HG03520 (cell line): ENCODE data around the gene RXRA.

Experiments used
- ATAC-seq: cut with Tn5 transposase; IDR thresholded peaks from one replicate; pipeline ENCODE4 v1.9.1; 2021; ENCODE audit warnings: mild to moderate bottlenecking, moderate library complexity; ENCODE audit not compliant: unreplicated experiment

The RXRA gene

GRCh38 chr9:134427153-134427782 lies 101.0 kb downstream of the RXRA start:
- ATAC-seq: no peak

DNA sequence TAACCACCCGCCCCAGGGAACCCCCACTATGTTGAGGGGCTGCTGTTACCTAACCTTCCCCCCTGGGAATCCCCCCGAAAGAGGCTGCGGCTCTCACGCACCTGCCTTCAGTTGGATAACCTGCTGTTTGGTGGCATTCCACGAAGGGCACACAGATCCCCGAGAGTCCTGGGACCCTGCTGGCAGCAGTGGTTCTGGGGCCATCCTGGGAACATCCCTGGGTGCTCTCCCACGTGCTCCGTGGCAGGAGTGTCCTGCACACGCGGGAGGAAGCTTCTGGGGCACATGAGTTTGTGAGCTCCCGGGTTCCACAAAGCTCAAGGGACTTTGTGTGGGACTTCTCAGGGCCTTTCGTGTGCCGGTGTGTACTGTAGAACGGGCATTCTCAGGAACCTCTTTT lies 102.3 kb downstream of the RXRA start:
- ATAC-seq: no peak

- ATAC-seq: no peak
These were observed 102.8 kb downstream of the RXRA start for GRCh38 chr9:134429007-134429406.

DNA sequence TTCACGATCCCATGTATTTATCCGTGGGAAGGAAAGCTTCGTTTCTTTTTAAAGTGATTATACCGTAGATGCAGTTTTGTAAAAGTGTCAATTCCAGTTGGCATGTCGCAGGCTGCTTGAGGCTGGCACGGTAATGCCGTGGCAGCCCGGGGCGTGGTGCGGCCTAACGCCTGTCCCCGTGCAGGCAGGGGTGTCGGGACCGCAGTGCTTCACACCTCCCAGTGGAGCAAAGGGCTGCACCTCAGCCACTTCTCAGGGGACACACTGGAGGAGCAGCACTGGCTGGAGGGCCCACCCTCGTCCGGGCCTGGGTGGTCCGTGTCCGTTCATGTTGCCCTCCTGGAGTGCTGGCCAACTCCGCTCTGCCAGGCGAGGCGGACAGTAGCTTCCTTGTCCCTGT lies 103.2 kb downstream of the RXRA start:
- no peak for ATAC-seq

GRCh38 chr9:134431095-134431494 lies 104.8 kb downstream of the RXRA start:
- no peak for ATAC-seq

GRCh38 chr9:134431626-134432025 lies 105.4 kb downstream of the RXRA start:
- ATAC-seq: no peak

GRCh38 chr9:134432471-134432870 lies 106.2 kb downstream of the RXRA start:
- ATAC-seq: no peak

DNA sequence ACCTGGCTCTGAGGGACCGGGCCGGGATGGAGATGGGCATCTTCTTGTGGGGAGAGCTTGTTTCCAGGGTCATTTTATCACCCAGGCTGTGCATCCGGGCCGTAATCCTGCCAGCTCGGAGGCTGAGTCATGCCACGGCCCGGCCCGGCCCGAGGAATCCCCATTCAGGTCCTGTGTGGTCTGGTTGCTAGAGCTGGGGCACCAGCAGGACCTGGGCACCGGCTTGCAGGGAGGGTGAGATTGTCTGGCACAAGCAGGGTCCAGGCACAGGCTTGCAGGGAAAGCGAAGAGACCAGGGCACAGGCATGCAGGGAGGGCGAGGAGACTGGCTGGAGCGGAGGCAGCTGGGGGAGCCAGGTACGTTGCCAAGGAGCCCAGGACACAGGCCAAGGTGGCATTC lies 106.8 kb downstream of the RXRA start:
- no peak for ATAC-seq

GRCh38 chr9:134433909-134434882 lies 107.9 kb downstream of the RXRA start:
- ATAC-seq: no peak

DNA sequence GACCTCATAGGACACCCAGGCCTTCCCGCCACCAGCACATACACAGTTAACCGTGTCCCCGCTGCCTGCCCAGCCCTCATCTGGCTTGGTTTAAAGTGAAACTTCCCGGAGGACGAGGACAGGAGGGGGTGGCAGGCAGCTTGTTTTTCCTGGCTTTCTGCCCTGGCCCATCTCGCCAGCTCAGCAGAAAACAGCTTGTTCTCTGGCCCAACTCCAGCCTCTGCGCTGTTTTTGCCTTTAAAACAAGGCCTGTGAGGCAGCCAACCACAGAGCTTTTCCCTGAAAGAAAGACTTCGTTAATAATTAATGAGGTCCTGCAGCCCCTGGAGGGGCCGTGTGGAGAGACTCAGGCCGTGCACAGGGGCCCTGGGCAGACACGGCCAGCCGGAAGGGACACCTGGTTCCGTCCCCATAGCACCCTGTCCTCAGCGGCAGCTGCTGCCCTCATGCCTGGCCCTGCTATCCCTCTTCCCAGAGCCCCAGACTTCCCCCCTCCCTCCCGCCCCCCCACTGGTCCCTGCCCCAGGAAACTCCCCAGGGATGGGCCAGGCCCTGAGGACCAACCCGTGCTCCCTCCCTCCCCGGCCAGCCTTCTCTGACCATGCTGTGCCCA lies 108.7 kb downstream of the RXRA start:
- no peak for ATAC-seq

DNA sequence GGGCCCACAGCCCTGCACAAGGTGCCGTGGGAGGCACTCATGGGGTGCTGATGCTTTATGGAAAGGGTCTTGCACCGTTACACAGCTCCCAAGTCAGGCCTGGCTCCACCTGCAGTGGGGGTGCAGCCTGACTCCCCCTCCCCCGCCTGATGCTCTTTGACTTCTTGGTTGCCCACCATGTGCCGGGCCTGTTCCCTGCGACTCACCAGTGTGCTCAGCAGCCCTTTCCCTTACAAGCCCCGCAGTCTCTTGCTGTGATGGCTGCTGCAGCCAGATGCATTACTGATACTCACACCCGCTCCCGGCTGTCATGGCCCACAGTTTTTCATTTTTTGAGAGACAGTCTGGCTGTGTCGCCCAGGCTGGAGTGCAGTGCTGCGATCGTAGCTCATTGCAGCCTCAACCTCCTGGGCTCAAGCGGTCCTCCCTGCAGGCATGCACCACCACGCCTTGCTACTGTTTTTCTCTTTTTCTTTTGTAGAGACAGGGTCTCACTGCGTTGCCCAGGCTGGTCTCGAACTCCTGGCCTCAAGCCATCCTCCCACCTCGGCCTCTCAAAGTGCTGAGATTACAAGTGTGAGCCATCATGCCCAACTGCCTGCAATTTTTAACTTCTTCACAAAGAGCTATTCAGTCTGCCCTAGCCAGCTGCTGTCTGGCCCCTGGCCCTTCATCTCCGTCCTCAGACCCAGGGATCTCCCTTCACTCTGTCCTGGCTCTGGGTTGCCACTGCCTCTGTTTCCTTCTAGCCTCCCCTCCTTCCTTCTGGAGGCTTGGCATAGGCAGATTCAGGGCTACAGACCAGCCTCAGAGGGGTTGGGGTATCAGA lies 109.5 kb downstream of the RXRA start:
- no peak for ATAC-seq

DNA sequence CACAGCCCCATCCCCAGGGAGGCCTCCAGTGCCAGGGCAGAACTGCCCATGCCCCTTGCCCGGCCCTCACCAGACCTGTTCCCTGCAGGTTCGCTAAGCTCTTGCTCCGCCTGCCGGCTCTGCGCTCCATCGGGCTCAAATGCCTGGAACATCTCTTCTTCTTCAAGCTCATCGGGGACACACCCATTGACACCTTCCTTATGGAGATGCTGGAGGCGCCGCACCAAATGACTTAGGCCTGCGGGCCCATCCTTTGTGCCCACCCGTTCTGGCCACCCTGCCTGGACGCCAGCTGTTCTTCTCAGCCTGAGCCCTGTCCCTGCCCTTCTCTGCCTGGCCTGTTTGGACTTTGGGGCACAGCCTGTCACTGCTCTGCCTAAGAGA lies 110.1 kb downstream of the RXRA start:
- ATAC-seq: no peak

GRCh38 chr9:134436911-134437310 lies 110.7 kb downstream of the RXRA start:
- ATAC-seq: no peak

DNA sequence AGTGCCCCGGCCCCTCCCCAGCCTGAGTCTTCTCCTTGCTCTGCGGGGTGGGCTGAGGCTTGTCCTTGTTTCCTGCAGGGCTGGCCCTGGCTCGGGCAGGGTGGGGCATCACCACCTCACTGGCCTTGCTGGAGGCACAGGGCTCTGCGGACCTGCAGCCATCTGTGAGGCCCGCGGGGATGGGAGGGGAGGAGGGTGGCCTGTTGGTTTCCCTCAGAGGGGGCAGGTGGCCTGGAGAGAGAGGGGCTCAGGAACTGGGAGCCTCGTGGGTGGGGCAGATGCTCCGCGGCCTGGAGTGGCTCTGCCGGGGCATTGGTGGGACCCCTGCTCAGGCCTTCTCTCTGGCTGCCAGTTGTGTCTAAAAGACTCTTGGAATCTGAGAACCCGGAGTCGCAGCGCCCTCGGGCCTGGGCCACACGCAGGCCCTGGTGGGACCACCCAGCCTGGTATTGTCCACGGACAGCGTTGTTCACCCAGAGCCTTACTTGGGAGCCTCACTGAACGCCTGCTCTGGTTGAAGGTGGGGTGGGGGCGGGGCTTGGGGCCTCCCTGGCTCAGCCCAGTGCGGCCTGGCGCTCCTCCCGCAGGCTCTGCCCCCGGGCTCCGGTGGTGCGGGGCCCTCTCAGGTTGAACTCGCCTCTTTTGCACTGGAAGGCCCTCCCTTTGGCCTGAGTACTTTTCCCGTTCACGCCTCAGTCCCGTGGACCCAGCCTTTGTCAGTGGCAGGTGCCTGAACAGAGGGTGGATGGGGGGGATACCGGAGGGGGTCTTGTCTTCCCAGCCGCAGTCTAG lies 111.3 kb downstream of the RXRA start:
- no peak for ATAC-seq

DNA sequence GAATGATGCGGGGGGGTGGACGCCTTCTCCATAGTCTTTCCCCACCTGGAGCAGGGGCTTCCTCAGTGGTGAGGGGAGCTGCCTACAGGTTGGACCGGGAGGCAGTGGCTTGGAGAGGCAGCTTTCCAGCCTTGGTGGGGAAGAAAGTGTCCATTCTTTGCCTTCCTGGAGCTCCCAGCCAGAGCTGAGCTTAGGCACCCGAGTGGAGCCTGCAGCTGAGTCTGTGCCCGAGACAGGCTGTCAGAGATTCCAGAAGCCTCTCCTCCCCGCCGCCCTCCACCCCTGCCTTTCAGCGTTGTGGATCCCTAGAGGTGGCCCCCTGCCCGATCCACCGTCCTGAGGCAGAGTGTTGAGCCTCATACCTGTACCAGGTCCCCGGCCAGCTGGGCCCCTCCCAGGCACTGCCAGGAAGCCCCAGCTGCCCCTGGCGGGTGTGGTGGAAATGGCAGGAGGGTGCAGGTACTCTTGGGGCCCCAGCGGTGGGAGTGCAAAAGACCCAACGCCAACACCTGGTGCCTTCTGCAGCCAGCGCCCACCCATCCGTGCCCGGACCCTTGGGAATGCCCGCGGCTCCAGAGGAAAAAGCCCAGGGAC lies 112.0 kb downstream of the RXRA start:
- no peak for ATAC-seq

DNA sequence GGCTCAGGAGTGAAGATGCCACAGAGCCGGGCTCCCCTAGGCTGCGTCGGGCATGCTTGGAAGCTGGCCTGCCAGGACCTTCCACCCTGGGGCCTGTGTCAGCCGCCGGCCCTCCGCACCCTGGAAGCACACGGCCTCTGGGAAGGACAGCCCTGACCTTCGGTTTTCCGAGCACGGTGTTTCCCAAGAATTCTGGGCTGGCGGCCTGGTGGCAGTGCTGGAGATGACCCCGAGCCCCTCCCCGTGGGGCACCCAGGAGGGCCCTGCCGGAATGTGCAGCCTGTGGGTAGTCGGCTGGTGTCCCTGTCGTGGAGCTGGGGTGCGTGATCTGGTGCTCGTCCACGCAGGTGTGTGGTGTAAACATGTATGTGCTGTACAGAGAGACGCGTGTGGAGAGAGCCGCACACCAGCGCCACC lies 113.1 kb downstream of the RXRA start:
- ATAC-seq: no peak

DNA sequence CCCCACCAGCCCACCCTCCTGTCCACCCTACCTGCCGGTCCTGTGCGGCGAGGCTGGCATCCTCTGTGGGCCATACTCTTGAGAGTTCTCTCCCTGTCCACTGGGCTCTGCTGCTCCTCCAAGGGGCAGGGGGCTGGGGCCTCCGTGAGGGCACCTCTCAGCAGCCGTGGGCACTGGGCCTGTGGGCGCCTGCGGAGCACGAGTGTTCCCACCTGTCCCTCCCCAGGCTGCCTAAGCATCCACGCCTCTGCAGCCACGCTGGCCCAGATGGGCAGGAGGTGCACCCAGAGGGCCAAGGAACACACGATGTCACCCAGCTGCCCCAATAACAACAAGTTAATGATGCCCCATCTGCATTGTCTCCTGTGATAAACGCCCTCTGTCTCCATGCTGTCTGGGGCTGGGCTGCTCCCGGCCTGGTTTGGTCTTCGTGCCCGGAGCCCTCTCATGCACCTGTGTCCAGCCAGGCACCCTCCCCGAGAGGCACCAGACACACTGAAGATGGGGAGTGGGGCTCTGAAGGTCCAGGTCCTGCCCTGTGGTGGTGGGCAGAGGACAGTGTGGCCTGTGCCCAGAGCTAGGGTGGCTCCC lies 114.5 kb downstream of the RXRA start:
- ATAC-seq: no peak

GRCh38 chr9:134441227-134442084 lies 115.2 kb downstream of the RXRA start:
- no peak for ATAC-seq

GRCh38 chr9:134442085-134442474 lies 115.8 kb downstream of the RXRA start:
- ATAC-seq: no peak
